ENCODE measurements around the gene PDCD2L.

DNA sequence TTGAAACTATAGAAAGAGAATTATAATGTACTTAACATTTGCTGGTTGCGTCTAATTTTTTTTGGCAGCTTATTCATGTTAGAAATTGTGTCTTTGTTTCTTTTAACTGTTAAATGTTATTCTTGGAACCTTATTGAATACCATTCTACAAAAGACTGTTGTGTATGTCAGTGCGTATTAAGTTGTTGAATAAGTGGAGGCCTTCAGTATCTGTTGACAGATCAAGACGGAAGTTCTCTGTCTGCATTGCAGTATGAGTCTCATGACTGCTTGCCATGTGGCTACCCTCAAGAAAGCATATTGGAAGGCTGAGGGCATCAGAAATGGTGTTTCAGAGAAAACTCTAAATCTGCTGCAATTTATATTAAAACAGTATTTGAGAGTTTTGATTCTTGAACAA, 32.5 kb downstream of the PDCD2L start:
- TF ChIP-seq ESRRA (CRISPR knock-in tag; IDR thresholded peaks at IDR 0.05; ENCODE audit: borderline replicate concordance), result no peak
- TF ChIP-seq, protein P1, sequence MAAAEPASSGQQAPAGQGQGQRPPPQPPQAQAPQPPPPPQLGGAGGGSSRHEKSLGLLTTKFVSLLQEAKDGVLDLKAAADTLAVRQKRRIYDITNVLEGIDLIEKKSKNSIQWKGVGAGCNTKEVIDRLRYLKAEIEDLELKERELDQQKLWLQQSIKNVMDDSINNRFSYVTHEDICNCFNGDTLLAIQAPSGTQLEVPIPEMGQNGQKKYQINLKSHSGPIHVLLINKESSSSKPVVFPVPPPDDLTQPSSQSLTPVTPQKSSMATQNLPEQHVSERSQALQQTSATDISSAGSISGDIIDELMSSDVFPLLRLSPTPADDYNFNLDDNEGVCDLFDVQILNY (CRISPR knock-in tag; IDR thresholded peaks at IDR 0.05), result no peak
- TF ChIP-seq, protein P2, sequence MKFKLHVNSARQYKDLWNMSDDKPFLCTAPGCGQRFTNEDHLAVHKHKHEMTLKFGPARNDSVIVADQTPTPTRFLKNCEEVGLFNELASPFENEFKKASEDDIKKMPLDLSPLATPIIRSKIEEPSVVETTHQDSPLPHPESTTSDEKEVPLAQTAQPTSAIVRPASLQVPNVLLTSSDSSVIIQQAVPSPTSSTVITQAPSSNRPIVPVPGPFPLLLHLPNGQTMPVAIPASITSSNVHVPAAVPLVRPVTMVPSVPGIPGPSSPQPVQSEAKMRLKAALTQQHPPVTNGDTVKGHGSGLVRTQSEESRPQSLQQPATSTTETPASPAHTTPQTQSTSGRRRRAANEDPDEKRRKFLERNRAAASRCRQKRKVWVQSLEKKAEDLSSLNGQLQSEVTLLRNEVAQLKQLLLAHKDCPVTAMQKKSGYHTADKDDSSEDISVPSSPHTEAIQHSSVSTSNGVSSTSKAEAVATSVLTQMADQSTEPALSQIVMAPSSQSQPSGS (CRISPR knock-in tag; IDR thresholded peaks at IDR 0.05; ENCODE audit: borderline replicate concordance, low read depth), result no peak
- TF ChIP-seq, protein P3, sequence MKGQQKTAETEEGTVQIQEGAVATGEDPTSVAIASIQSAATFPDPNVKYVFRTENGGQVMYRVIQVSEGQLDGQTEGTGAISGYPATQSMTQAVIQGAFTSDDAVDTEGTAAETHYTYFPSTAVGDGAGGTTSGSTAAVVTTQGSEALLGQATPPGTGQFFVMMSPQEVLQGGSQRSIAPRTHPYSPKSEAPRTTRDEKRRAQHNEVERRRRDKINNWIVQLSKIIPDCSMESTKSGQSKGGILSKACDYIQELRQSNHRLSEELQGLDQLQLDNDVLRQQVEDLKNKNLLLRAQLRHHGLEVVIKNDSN (CRISPR knock-in tag; IDR thresholded peaks at IDR 0.05), result no peak

Data from WTC11 (cell line).